IPS-15b (cell line): ENCODE data around the gene CFAP91.
A peak's percentile ranks its signal among the peaks of the same experiment; 100 is the strongest.
"Not testable (repeated sequence)": the region's sequence is repeated elsewhere in the genome, so short reads cannot be mapped to it uniquely, and the experiment has no call there.

Source experiments
- H3K27me3 ChIP-seq: one replicate; pipeline ENCODE4 v1.6.1; 2013; ENCODE audit warnings: low read length; ENCODE audit not compliant: control insufficient read depth, insufficient read depth
- H3K36me3 ChIP-seq: one replicate; pipeline ENCODE4 v1.6.1; 2013; ENCODE audit warnings: low read length; ENCODE audit not compliant: control insufficient read depth, insufficient read depth
- H3K4me1 ChIP-seq: one replicate; pipeline ENCODE4 v1.6.1; 2013; ENCODE audit warnings: mild to moderate bottlenecking, low read length; ENCODE audit not compliant: control insufficient read depth, insufficient read depth
- H3K4me3 ChIP-seq: one replicate; pipeline ENCODE4 v1.5.1; 2013; ENCODE audit warnings: low read depth, low read length
- H3K9ac ChIP-seq: one replicate; pipeline ENCODE4 v1.6.1; 2013; ENCODE audit warnings: low read depth, mild to moderate bottlenecking, low read length
- H3K9me3 ChIP-seq: one replicate; pipeline ENCODE4 v1.6.1; 2013; ENCODE audit warnings: mild to moderate bottlenecking, low read length; ENCODE audit not compliant: control insufficient read depth, insufficient read depth

The CFAP91 gene

GRCh38 chr3:119665954-119666559, 36.8 kb upstream of the CFAP91 start:
- Histone ChIP-seq H3K4me3 (no peak overlapping the region), H3K36me3 (no peaks in the 10 kb centered on the region), H3K4me1 (no peaks in the 10 kb centered on the region), H3K27me3 (no peaks in the 10 kb centered on the region), H3K9me3 (no peaks in the 10 kb centered on the region), H3K9ac (no peak overlapping the region)

- Histone ChIP-seq H3K4me1 (no peaks in the 10 kb centered on the region), H3K4me3 (no peak overlapping the region), H3K9me3 (no peaks in the 10 kb centered on the region), H3K36me3 (peaks cover 3% of the 10 kb centered on the region), H3K9ac (no peak overlapping the region), H3K27me3 (no peaks in the 10 kb centered on the region)
Observed at GRCh38 chr3:119669906-119670570, 32.8 kb upstream of the CFAP91 start.

- Histone ChIP-seq H3K36me3 (peaks cover 3% of the 10 kb centered on the region), H3K9me3 (no peaks in the 10 kb centered on the region), H3K4me3 (no peak overlapping the region), H3K27me3 (no peaks in the 10 kb centered on the region), H3K4me1 (peaks cover 5% of the 10 kb centered on the region), H3K9ac (no peak overlapping the region)
Observed at GRCh38 chr3:119672776-119673175, 30.0 kb upstream of the CFAP91 start.

- H3K9ac ChIP-seq: no peak overlapping the region
- no peak overlapping the region for H3K4me3 ChIP-seq
- H3K36me3 ChIP-seq: peaks cover 3% of the 10 kb centered on the region
- no peaks in the 10 kb centered on the region for H3K9me3 ChIP-seq
- H3K4me1 ChIP-seq: peaks cover 6% of the 10 kb centered on the region
- no peaks in the 10 kb centered on the region for H3K27me3 ChIP-seq
Observed at GRCh38 chr3:119673875-119674274, 28.9 kb upstream of the CFAP91 start.

GRCh38 chr3:119675188-119675874, 27.5 kb upstream of the CFAP91 start:
- peaks cover 6% of the 10 kb centered on the region for H3K4me1 ChIP-seq
- peaks cover 3% of the 10 kb centered on the region for H3K36me3 ChIP-seq
- H3K9ac ChIP-seq: no peak overlapping the region
- no peaks in the 10 kb centered on the region for H3K9me3 ChIP-seq
- no peak overlapping the region for H3K4me3 ChIP-seq
- no peaks in the 10 kb centered on the region for H3K27me3 ChIP-seq

GRCh38 chr3:119676020-119676419, 26.8 kb upstream of the CFAP91 start:
- H3K27me3 ChIP-seq: no peaks in the 10 kb centered on the region

GRCh38 chr3:119676771-119677640, 25.8 kb upstream of the CFAP91 start, which contains the start of gene COX17:
Gene COX17 (minus strand): TSS chr3:119677406. CDS start chr3:119677310, 96 bp downstream.
- Histone ChIP-seq H3K36me3 (peaks cover 3% of the 10 kb centered on the region), H3K4me3 (peak within 1 kb of the TSS; percentile 79), H3K27me3 (no peaks in the 10 kb centered on the region), H3K9ac (peak within 1 kb of the TSS; percentile 79), H3K9me3 (no peaks in the 10 kb centered on the region), H3K4me1 (peaks cover 6% of the 10 kb centered on the region)

More at GRCh38 chr3:119676020-119676419, 26.8 kb upstream of the CFAP91 start:
- peak overlapping the region; percentile 52 for H3K4me3 ChIP-seq
- peaks cover 6% of the 10 kb centered on the region for H3K4me1 ChIP-seq
- H3K9ac ChIP-seq: no peak overlapping the region
- H3K36me3 ChIP-seq: peaks cover 3% of the 10 kb centered on the region
- no peaks in the 10 kb centered on the region for H3K9me3 ChIP-seq

- no peaks in the 10 kb centered on the region for H3K27me3 ChIP-seq
- H3K36me3 ChIP-seq: peaks cover 3% of the 10 kb centered on the region
- H3K4me1 ChIP-seq: peaks cover 6% of the 10 kb centered on the region
- peak overlapping the region; percentile 79 for H3K9ac ChIP-seq
- H3K9me3 ChIP-seq: no peaks in the 10 kb centered on the region
- peak overlapping the region; percentile 79 for H3K4me3 ChIP-seq
Observed at GRCh38 chr3:119677641-119677934, 25.2 kb upstream of the CFAP91 start.

GRCh38 chr3:119678209-119678608, 24.6 kb upstream of the CFAP91 start:
- not testable (repeated sequence) for H3K36me3 ChIP-seq, H3K9me3 ChIP-seq, H3K27me3 ChIP-seq, H3K4me3 ChIP-seq, H3K9ac ChIP-seq, H3K4me1 ChIP-seq

GRCh38 chr3:119679874-119680273, 22.9 kb upstream of the CFAP91 start:
- Histone ChIP-seq H3K4me1 (peaks cover 6% of the 10 kb centered on the region), H3K9me3 (no peaks in the 10 kb centered on the region), H3K9ac (no peak overlapping the region)

GRCh38 chr3:119681279-119681678, 21.5 kb upstream of the CFAP91 start:
- H3K36me3 ChIP-seq: no peaks in the 10 kb centered on the region
- H3K27me3 ChIP-seq: no peaks in the 10 kb centered on the region
- H3K4me3 ChIP-seq: no peak overlapping the region
- H3K9ac ChIP-seq: no peak overlapping the region
- H3K4me1 ChIP-seq: peaks cover 7% of the 10 kb centered on the region
- no peaks in the 10 kb centered on the region for H3K9me3 ChIP-seq

More at GRCh38 chr3:119679874-119680273, 22.9 kb upstream of the CFAP91 start:
- no peaks in the 10 kb centered on the region for H3K36me3 ChIP-seq
- no peak overlapping the region for H3K4me3 ChIP-seq
- H3K27me3 ChIP-seq: no peaks in the 10 kb centered on the region
